Uterus (tissue), 4 donors: ENCODE measurements around the gene ALDH16A1. TPM values are rescaled to one million over a fixed set of nuclear protein-coding genes. Genes with fewer than 3 reads are reported as not detected.

ENCODE experiments used
- DNase-seq, 2 donors: peaks; one replicate each; pipeline ENCODE4 v3.0.0-alpha.2; 2019 to 2020
- H3K27ac ChIP-seq, 2 donors: fragments of 200-600 bp; sonication (generic); 1 replicate in 1 of 2; 2 replicates in 1 of 2; pipeline ENCODE4 v1.5.1; 2016 to 2018
- H3K27me3 ChIP-seq, 2 donors: fragments of 200-600 bp; sonication (generic); one replicate each; pipeline ENCODE4 v1.5.1; 2018 to 2019; ENCODE audit warnings: control low read depth in 1 of 2
- H3K36me3 ChIP-seq, 2 donors: fragments of 200-600 bp; sonication (generic); one replicate each; pipeline ENCODE4 v1.5.1; 2019; ENCODE audit warnings: control low read depth in 1 of 2
- H3K4me1 ChIP-seq, 2 donors: fragments of 200-600 bp; sonication (generic); one replicate each; pipeline ENCODE4 v1.5.1; 2018 to 2019; ENCODE audit warnings: control low read depth in 1 of 2
- H3K4me3 ChIP-seq, 2 donors: fragments of 200-600 bp; sonication (generic); 1 replicate in 1 of 2; 2 replicates in 1 of 2; pipeline ENCODE4 v1.5.1; 2018 to 2019; ENCODE audit warnings: mild to moderate bottlenecking in 1 of 2
- H3K9me3 ChIP-seq, 2 donors: fragments of 200-600 bp; sonication (generic); one replicate each; pipeline ENCODE4 v1.5.1; 2019; ENCODE audit warnings: control low read depth in 1 of 2
- POLR2A ChIP-seq, 2 donors: fragments of 450-650 bp; IDR thresholded peaks; one replicate each; pipeline ENCODE4 v1.6.1; 2016; ENCODE audit warnings: antibody characterized with exemption in 2 of 2, mild to moderate bottlenecking in 1 of 2, moderate library complexity in 1 of 2
- intact Hi-C: fragments of 100-400 bp; cut with DNase I; formaldehyde crosslinking; loops from one replicate; pipeline ENCODE4 v1.15.1; 2023; ENCODE audit warnings: low total_unique reads
- total RNA-seq, 4 donors: library from RNA; depleted of rRNA in 3 of 4; stranded (reverse); fragments of >200 nt in 3 of 4; gene quantifications; one replicate each; pipeline versions ENCODE4 v1.1.0 to v1.2.4, GENCODE V29; 2014 to 2023
- TF ChIP-seq, protein P1 (sequence below), 4 experiments: fragments of 200-600 bp in 2 of 4; fragments of 450-650 bp in 2 of 4; sonication (generic) in 2 of 4; IDR thresholded peaks; one replicate each; pipeline ENCODE4 v1.5.1; 2016 to 2019; ENCODE audit warnings: antibody characterized with exemption in 4 of 4, mild to moderate bottlenecking in 2 of 4, moderate library complexity in 1 of 4
- donor health status: DM: yes; HTN: yes; CAD: no.

The ALDH16A1 gene
- total RNA-seq, 4 donors from 2014 or later = 13.5 to 40.8 (median 34.5) TPM

GRCh38 chr19:49503582-49503962 is 50.5 kb downstream of the ALDH16A1 start:
- no peaks in the 10 kb centered on the region for H3K27me3 ChIP-seq
- no peak for TF ChIP-seq POLR2A (IDR thresholded peaks at IDR 0.05)
- TF ChIP-seq, protein P1, sequence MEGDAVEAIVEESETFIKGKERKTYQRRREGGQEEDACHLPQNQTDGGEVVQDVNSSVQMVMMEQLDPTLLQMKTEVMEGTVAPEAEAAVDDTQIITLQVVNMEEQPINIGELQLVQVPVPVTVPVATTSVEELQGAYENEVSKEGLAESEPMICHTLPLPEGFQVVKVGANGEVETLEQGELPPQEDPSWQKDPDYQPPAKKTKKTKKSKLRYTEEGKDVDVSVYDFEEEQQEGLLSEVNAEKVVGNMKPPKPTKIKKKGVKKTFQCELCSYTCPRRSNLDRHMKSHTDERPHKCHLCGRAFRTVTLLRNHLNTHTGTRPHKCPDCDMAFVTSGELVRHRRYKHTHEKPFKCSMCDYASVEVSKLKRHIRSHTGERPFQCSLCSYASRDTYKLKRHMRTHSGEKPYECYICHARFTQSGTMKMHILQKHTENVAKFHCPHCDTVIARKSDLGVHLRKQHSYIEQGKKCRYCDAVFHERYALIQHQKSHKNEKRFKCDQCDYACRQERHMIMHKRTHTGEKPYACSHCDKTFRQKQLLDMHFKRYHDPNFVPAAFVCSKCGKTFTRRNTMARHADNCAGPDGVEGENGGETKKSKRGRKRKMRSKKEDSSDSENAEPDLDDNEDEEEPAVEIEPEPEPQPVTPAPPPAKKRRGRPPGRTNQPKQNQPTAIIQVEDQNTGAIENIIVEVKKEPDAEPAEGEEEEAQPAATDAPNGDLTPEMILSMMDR (IDR thresholded peaks at IDR 0.05) = no peak
- no peaks in the 10 kb centered on the region for H3K36me3 ChIP-seq
- intact Hi-C loops = loop anchor here (2.0 kb wide), 1 partner anchor 45 kb away; no protein-coding TSS in a partner anchor
- H3K27ac ChIP-seq = peak overlapping the region; percentile 18 to 65
- no peak overlapping the region for H3K4me3 ChIP-seq
- DNase-seq = no peak
- peaks cover 0 to 4% of the 10 kb centered on the region in 2 donors for H3K4me1 ChIP-seq
- no peaks in the 10 kb centered on the region for H3K9me3 ChIP-seq

- H3K4me1 ChIP-seq = peaks cover 0 to 4% of the 10 kb centered on the region in 2 donors
- no peak overlapping the region for H3K27ac ChIP-seq
- H3K9me3 ChIP-seq = no peaks in the 10 kb centered on the region
- TF ChIP-seq POLR2A (IDR thresholded peaks at IDR 0.05) = no peak
- TF ChIP-seq, protein P1 (IDR thresholded peaks at IDR 0.05) = peak; percentile 38 to 68 (median 49)
- no peaks in the 10 kb centered on the region for H3K27me3 ChIP-seq
- no peaks in the 10 kb centered on the region for H3K36me3 ChIP-seq
- intact Hi-C loops = no loop called here
- DNase-seq = no peak
- H3K4me3 ChIP-seq = no peak overlapping the region
Observed at GRCh38 chr19:49506575-49507105, 53.6 kb downstream of the ALDH16A1 start.

DNA sequence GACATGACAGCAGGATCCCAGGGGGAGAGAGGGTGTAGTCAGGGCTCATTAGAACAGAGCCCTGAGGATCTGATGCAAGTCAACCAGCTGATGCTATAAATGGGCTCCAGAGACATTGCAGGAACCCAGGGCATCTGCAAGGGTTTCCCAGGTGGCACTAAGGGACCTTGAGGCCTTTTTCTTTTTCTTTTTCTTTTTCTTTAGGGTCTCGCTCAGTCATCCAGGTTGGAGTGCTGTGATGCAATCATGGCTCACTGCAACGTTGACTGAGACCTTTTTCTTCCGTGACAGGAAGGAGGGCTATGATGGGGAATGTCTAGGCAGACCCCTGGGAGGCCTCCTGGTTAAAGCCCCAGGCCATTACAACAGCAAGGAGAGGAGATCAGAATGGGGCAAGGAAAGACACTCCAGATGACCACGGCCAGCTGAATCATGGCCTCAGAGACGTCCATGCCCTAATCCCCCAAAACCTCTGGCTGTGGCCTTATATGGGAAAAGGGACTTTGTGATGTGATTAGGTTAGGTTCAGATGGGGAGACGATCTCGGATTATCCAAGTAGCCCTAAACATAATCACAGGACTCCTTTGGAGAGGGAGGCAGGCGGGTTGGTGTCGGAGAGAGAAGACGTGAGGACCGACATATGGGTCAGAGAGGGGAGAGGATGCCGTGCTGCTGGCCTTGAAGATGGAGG is 54.9 kb downstream of the ALDH16A1 start:
- Histone ChIP-seq H3K27ac (no peak overlapping the region), H3K4me1 (peaks cover 0 to 4% of the 10 kb centered on the region in 2 donors), H3K4me3 (no peak overlapping the region), H3K9me3 (no peaks in the 10 kb centered on the region), H3K36me3 (no peaks in the 10 kb centered on the region), H3K27me3 (no peaks in the 10 kb centered on the region)
- intact Hi-C loops = no loop called here
- no peak for TF ChIP-seq POLR2A (IDR thresholded peaks at IDR 0.05)
- TF ChIP-seq, protein P1 (IDR thresholded peaks at IDR 0.05) = no peak
- DNase-seq = no peak

GRCh38 chr19:49512970-49513745 is 60.1 kb downstream of the ALDH16A1 start:
- peak overlapping the region; percentile 58 to 62 for H3K4me3 ChIP-seq
- DNase-seq = peak; percentile 70 to 72
- H3K27ac ChIP-seq = peak overlapping the region; percentile 95 to 97
- H3K4me1 ChIP-seq = no peaks in the 10 kb centered on the region
- intact Hi-C loops = no loop called here
- H3K27me3 ChIP-seq = no peaks in the 10 kb centered on the region
- H3K9me3 ChIP-seq = no peaks in the 10 kb centered on the region
- H3K36me3 ChIP-seq = no peaks in the 10 kb centered on the region
- TF ChIP-seq POLR2A (IDR thresholded peaks at IDR 0.05) = peak in 1 of 2 donors; percentile 13
- TF ChIP-seq, protein P1 (IDR thresholded peaks at IDR 0.05) = no peak

DNA sequence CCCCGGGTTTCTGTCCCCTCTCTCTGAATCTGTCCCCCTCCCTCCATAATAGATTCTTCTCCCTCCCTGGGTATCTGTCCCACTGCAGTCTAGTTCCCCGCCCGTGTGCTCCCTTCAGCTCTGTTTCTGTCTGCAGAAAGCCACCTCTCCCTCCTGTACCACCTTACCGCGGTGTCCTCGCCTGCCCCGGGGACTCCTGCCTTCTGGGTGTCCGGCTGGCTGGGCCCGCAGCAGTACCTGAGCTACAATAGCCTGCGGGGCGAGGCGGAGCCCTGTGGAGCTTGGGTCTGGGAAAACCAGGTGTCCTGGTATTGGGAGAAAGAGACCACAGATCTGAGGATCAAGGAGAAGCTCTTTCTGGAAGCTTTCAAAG is 60.7 kb downstream of the ALDH16A1 start:
- DNase-seq = no peak
- Histone ChIP-seq H3K9me3 (no peaks in the 10 kb centered on the region), H3K36me3 (no peaks in the 10 kb centered on the region), H3K4me1 (no peaks in the 10 kb centered on the region), H3K27ac (peak overlapping the region; percentile 95 to 97), H3K4me3 (peak overlapping the region in 1 of 2 donors; percentile 58), H3K27me3 (no peaks in the 10 kb centered on the region)
- TF ChIP-seq POLR2A (IDR thresholded peaks at IDR 0.05) = no peak
- TF ChIP-seq, protein P1 (IDR thresholded peaks at IDR 0.05) = no peak
- intact Hi-C loops = no loop called here
